Effector memory CD4-positive, alpha-beta T cell (primary cell): ENCODE measurements around the gene ALKBH3.

Experiments
- DNase-seq, 3 donors: peaks; one replicate each; pipeline ENCODE4 v3.0.0-alpha.2; 2020
- H3K27ac ChIP-seq: 2 replicates; pipeline ENCODE4 v1.7.0; 2013; ENCODE audit warnings: mild to moderate bottlenecking, low read length, moderate library complexity; ENCODE audit not compliant: insufficient read depth, poor library complexity, severe bottlenecking
- H3K27me3 ChIP-seq: replicated peaks from 2 replicates; pipeline ENCODE4 v1.7.0; 2013; ENCODE audit warnings: mild to moderate bottlenecking, low read length; ENCODE audit not compliant: insufficient read depth, control insufficient read depth, poor library complexity, severe bottlenecking
- H3K36me3 ChIP-seq: 2 replicates; pipeline ENCODE4 v1.7.0; 2013; ENCODE audit warnings: mild to moderate bottlenecking, low read length, moderate library complexity; ENCODE audit not compliant: control insufficient read depth, insufficient read depth
- H3K4me1 ChIP-seq: 2 replicates; pipeline ENCODE4 v1.7.0; 2013; ENCODE audit warnings: low read length, mild to moderate bottlenecking; ENCODE audit not compliant: control insufficient read depth, insufficient read depth, poor library complexity, severe bottlenecking
- H3K4me3 ChIP-seq: 2 replicates; pipeline ENCODE4 v1.7.0; 2013; ENCODE audit warnings: low read length, low read depth, mild to moderate bottlenecking; ENCODE audit not compliant: insufficient read depth, poor library complexity, severe bottlenecking
- H3K9me3 ChIP-seq: 2 replicates; pipeline ENCODE4 v1.7.0; 2013; ENCODE audit warnings: mild to moderate bottlenecking, low read length, moderate library complexity; ENCODE audit not compliant: control insufficient read depth
- total RNA-seq, 3 donors: gene quantifications; one replicate each; lab custom pipeline; 2026; lab: John Stamatoyannopoulos, UW

Gene ALKBH3
- total RNA-seq: 15.5 to 17.6 (median 15.5) reads per million in 3 donors

- peak; percentile 78 to 84 (median 82) for DNase-seq
- H3K27me3 ChIP-seq: peaks cover 3% of the 10 kb centered on the region
- peak within 1 kb of the TSS; percentile 56 for H3K27ac ChIP-seq
- H3K4me1 ChIP-seq: peaks cover 16% of the 10 kb centered on the region
- H3K4me3 ChIP-seq: peak within 1 kb of the TSS; percentile 72
- H3K9me3 ChIP-seq: no peaks in the 10 kb centered on the region
- H3K36me3 ChIP-seq: peaks cover 27% of the 10 kb centered on the region
These were observed at the start of gene ALKBH3 for GRCh38 chr11:43880640-43881159. Gene ALKBH3 (plus strand): TSS chr11:43880831. CDS start chr11:43882653, 1,822 bp downstream.

GRCh38 chr11:43830928-43831440, 49.6 kb upstream of the ALKBH3 start:
- H3K27ac ChIP-seq: no peak overlapping the region
- H3K4me1 ChIP-seq: no peaks in the 10 kb centered on the region
- no peaks in the 10 kb centered on the region for H3K9me3 ChIP-seq
- no peaks in the 10 kb centered on the region for H3K27me3 ChIP-seq
- H3K36me3 ChIP-seq: no peaks in the 10 kb centered on the region
- H3K4me3 ChIP-seq: no peak overlapping the region
- no peak for DNase-seq

DNA sequence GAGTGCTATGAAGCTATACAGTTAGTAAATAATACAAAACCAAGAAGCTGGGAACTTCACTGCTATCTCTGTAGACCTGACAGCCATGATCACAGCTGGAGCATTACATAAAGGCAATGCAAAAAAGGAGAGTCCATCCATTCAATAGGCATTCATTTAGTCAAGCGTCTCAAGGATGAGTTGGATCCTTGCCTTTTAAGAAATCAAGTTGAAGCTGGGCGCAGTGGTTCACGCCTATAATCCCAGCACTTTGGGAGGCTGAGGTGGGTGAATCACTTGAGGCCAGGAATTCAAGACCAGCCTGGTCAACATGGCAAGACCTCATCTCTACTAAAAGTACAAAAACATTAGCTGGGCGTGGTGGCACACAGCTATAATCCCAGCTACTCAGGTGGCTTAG, 48.1 kb upstream of the ALKBH3 start:
- H3K4me3 ChIP-seq: no peak overlapping the region
- no peak overlapping the region for H3K27ac ChIP-seq
- H3K27me3 ChIP-seq: no peaks in the 10 kb centered on the region
- no peaks in the 10 kb centered on the region for H3K36me3 ChIP-seq
- no peak for DNase-seq
- H3K9me3 ChIP-seq: no peaks in the 10 kb centered on the region
- no peaks in the 10 kb centered on the region for H3K4me1 ChIP-seq

GRCh38 chr11:43833657-43834073, 47.0 kb upstream of the ALKBH3 start:
- Histone ChIP-seq H3K4me3 (no peak overlapping the region), H3K9me3 (no peaks in the 10 kb centered on the region), H3K27ac (no peak overlapping the region), H3K4me1 (no peaks in the 10 kb centered on the region), H3K36me3 (no peaks in the 10 kb centered on the region), H3K27me3 (no peaks in the 10 kb centered on the region)
- DNase-seq: no peak

DNA sequence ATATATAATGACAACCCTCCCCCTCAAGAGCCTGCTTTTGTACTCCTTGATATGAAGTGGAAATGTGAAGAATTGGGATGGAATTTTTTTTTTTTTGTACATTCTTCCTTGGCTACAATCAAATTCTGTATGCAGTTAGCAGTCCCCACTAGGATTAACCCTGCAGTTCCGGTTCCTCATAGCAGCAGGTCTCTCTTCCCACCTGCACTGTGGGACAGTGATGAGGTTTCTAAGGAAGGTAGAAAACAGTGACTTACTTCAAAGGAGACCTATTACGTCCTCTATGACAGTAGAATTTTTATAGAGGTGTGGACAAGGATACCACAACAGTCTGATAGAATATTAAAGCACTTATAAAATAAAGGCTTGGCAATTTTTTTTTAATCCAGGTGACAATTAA, 46.3 kb upstream of the ALKBH3 start:
- H3K27ac ChIP-seq: no peak overlapping the region
- DNase-seq: no peak
- H3K4me1 ChIP-seq: no peaks in the 10 kb centered on the region
- H3K4me3 ChIP-seq: no peak overlapping the region
- H3K36me3 ChIP-seq: no peaks in the 10 kb centered on the region
- H3K9me3 ChIP-seq: no peaks in the 10 kb centered on the region
- H3K27me3 ChIP-seq: no peaks in the 10 kb centered on the region

- no peak overlapping the region for H3K27ac ChIP-seq
- no peaks in the 10 kb centered on the region for H3K4me1 ChIP-seq
- H3K36me3 ChIP-seq: no peaks in the 10 kb centered on the region
- no peak for DNase-seq
- H3K9me3 ChIP-seq: no peaks in the 10 kb centered on the region
- no peaks in the 10 kb centered on the region for H3K27me3 ChIP-seq
- no peak overlapping the region for H3K4me3 ChIP-seq
These were observed 45.5 kb upstream of the ALKBH3 start for GRCh38 chr11:43835104-43835503.

- Histone ChIP-seq H3K4me3 (no peak overlapping the region), H3K27ac (no peak overlapping the region), H3K9me3 (no peaks in the 10 kb centered on the region), H3K36me3 (peaks cover 6% of the 10 kb centered on the region), H3K4me1 (no peaks in the 10 kb centered on the region), H3K27me3 (no peaks in the 10 kb centered on the region)
- no peak for DNase-seq
These were observed 42.8 kb upstream of the ALKBH3 start for GRCh38 chr11:43837879-43838278.

DNA sequence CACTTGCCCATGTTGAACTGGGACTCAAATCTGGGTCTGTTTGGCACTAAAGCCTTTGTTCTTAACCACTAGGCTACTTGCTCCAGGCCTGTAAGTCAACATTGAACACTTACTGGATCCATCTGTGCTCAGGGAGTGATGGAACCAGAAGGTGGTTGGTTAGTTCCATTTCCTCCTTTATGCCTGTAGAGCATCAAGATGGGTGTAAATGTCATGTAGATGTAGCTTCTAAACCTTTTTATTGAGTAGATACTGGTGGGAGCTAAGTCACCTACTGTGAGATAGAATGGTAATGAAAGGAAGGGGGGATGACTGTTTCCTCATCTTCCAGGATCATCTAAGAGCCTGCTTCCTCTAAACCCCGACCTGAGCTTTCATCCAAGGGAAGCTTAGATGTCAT, 38.6 kb upstream of the ALKBH3 start:
- Histone ChIP-seq H3K36me3 (peaks cover 6% of the 10 kb centered on the region), H3K27me3 (no peaks in the 10 kb centered on the region), H3K9me3 (no peaks in the 10 kb centered on the region), H3K27ac (no peak overlapping the region), H3K4me1 (no peaks in the 10 kb centered on the region), H3K4me3 (no peak overlapping the region)
- DNase-seq: no peak

DNA sequence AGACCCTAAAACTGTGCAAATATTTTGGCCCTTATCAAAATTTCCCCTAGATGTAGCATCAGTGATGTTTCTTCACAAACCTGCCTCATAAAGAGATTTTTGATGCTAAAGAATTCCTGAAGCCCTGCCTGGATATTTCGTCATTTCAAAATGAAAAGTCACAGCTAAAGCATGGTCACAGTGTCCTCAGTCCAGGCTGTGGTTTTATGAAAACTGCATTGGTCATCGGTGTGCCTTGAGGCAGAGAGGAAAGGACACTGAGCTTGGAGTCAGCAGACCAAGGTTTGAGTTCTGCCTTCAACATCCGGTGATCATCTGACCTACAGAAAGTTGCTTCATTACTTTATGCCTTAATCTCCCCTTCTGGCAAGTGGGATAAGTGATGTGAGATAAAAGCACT, 34.8 kb upstream of the ALKBH3 start:
- DNase-seq: no peak
- Histone ChIP-seq H3K9me3 (no peaks in the 10 kb centered on the region), H3K36me3 (peaks cover 6% of the 10 kb centered on the region)

GRCh38 chr11:43852057-43852636, 28.5 kb upstream of the ALKBH3 start:
- H3K4me1 ChIP-seq: no peaks in the 10 kb centered on the region
- H3K36me3 ChIP-seq: no peaks in the 10 kb centered on the region

More for the DNA sequence above, 34.8 kb upstream of the ALKBH3 start:
- Histone ChIP-seq H3K27ac (no peak overlapping the region), H3K4me3 (no peak overlapping the region), H3K27me3 (no peaks in the 10 kb centered on the region), H3K4me1 (no peaks in the 10 kb centered on the region)

More at GRCh38 chr11:43852057-43852636, 28.5 kb upstream of the ALKBH3 start:
- H3K9me3 ChIP-seq: no peaks in the 10 kb centered on the region
- peak in 1 of 3 donors; percentile 15 for DNase-seq
- H3K27me3 ChIP-seq: no peaks in the 10 kb centered on the region
- no peak overlapping the region for H3K27ac ChIP-seq
- H3K4me3 ChIP-seq: no peak overlapping the region
